WI38 (cell line): Measurements from ENCODE around the gene ZBED4.

Source experiments
- H3K4me3 ChIP-seq: 2 replicates; pipeline ENCODE4 v1.5.1; 2011; ENCODE audit warnings: low read depth, mild to moderate bottlenecking, control low read depth, low read length
- TF ChIP-seq, protein P1 (sequence below): IDR thresholded peaks from 2 replicates; pipeline ENCODE4 v1.5.1; 2012; ENCODE audit warnings: low read depth, mild to moderate bottlenecking, control low read depth, low read length

ZBED4 gene, protein sequence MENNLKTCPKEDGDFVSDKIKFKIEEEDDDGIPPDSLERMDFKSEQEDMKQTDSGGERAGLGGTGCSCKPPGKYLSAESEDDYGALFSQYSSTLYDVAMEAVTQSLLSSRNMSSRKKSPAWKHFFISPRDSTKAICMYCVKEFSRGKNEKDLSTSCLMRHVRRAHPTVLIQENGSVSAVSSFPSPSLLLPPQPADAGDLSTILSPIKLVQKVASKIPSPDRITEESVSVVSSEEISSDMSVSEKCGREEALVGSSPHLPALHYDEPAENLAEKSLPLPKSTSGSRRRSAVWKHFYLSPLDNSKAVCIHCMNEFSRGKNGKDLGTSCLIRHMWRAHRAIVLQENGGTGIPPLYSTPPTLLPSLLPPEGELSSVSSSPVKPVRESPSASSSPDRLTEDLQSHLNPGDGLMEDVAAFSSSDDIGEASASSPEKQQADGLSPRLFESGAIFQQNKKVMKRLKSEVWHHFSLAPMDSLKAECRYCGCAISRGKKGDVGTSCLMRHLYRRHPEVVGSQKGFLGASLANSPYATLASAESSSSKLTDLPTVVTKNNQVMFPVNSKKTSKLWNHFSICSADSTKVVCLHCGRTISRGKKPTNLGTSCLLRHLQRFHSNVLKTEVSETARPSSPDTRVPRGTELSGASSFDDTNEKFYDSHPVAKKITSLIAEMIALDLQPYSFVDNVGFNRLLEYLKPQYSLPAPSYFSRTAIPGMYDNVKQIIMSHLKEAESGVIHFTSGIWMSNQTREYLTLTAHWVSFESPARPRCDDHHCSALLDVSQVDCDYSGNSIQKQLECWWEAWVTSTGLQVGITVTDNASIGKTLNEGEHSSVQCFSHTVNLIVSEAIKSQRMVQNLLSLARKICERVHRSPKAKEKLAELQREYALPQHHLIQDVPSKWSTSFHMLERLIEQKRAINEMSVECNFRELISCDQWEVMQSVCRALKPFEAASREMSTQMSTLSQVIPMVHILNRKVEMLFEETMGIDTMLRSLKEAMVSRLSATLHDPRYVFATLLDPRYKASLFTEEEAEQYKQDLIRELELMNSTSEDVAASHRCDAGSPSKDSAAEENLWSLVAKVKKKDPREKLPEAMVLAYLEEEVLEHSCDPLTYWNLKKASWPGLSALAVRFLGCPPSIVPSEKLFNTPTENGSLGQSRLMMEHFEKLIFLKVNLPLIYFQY

DNA sequence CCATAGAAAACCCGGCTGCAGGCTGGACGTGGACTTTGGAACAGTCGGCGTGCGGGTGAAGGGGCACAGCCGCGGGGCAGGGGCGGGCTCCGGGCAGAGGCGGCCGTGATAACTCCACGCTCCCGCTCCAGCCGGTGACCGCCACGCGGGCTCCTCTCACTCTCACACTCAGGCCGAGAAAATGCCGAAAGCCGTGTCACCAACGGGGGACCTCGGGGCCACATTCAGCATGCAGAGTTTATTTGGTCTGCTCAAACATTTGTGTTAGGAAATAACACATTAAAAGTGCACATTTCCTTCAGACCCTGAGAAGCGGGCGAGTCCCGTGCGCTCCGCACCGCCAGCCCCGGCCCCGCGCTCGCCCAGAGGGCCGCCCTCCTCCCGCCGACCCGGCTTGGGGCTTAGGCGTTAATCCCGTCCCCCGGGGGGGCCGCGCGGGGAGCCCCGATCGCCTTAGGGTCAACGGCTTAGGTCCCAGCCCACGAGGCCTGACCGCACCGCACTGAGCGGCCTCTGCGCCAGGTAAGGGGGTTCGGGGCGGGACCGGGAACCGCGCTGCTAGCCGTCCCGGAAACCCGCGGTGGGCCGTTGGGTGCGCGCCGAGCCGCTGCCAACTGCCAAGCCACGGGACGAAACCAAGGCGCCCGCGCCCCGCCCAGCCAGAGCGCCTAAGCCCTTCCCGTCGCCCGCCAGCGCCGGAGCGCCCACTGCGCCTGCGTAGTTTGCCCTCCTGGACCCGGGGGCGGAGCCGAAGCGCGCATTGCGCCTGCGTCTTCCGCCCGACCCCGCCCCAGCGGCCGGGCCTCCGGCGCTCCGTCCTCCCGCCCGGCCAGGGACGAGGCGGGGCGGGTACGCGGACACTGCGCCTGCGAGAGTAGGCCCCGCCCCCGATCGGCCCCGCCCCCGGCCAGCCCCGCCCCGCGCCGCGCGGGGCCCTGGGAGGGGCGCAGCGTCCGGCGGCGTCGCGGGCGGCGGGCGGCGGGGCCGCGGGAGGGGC, at the start of gene ZBED4:
Gene ZBED4 (plus strand): TSS at position 947 of the 997 bp plus-strand sequence. CDS start 29,819 bp downstream, outside the sequence.
- TF ChIP-seq, protein P1, sequence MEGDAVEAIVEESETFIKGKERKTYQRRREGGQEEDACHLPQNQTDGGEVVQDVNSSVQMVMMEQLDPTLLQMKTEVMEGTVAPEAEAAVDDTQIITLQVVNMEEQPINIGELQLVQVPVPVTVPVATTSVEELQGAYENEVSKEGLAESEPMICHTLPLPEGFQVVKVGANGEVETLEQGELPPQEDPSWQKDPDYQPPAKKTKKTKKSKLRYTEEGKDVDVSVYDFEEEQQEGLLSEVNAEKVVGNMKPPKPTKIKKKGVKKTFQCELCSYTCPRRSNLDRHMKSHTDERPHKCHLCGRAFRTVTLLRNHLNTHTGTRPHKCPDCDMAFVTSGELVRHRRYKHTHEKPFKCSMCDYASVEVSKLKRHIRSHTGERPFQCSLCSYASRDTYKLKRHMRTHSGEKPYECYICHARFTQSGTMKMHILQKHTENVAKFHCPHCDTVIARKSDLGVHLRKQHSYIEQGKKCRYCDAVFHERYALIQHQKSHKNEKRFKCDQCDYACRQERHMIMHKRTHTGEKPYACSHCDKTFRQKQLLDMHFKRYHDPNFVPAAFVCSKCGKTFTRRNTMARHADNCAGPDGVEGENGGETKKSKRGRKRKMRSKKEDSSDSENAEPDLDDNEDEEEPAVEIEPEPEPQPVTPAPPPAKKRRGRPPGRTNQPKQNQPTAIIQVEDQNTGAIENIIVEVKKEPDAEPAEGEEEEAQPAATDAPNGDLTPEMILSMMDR: no peak
- H3K4me3 ChIP-seq: peak within 1 kb of the TSS; percentile 72

DNA sequence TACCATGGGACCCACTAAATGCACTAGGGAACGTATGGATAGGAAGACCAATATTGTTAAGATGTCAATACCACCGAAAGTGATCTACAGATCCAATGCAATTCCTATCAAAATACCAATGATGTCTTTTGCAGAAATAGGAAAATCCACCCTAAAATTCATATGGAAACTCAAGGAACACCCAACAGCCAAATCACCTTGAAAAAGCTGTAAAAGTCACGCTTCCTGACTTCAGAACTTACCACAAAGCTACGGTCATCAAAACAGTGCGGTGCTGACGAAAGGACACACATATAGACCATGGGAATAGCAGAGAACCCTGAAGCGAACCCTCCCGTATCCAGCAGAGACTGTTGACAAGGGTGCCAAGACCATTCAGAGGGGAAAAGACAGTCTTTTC, 46.5 kb upstream of the ZBED4 start:
- TF ChIP-seq, protein P1: no peak
- no peak overlapping the region for H3K4me3 ChIP-seq

DNA sequence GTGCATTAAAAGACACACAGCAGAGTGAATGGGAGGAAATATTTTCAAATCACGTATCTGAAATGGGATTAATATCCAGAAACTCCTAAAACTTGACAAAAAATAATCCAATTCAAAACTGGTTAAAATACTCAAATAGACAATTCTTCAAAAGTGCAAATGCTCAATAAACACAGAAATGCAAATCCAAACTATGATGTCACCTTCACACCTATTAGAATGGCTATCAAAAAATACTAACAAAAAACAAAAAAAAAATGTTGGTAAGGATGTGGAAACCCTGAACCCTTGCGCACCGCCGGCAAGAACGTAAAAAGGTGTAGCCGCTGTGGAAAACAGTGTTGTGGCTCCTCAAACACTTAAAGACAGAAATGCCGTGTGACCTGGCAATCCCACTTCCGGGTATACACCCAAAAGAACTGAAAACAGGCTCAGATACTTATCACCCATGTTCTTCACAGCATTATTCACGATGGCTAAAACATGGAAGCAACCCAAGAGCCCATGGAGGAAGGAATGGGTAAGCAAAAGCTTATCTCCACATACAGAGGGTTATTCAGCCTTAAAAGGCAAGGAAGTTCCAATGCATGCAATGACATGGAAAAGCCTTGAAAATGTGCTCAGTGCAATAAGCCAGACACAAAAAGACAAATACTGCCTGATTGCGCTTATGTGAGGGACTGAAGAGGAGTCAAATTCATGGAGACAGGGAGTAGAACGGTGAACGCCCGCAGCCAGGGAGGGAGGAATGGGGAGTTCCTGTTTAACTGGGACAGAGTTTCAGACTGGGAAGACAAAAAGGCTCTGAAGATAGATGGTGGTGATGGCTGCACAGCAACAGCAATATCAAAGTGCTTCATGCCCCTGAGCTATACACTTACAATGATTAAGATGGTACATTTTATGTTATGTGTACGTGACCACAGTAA, 45.6 kb upstream of the ZBED4 start:
- TF ChIP-seq, protein P1: no peak
- H3K4me3 ChIP-seq: no peak overlapping the region

DNA sequence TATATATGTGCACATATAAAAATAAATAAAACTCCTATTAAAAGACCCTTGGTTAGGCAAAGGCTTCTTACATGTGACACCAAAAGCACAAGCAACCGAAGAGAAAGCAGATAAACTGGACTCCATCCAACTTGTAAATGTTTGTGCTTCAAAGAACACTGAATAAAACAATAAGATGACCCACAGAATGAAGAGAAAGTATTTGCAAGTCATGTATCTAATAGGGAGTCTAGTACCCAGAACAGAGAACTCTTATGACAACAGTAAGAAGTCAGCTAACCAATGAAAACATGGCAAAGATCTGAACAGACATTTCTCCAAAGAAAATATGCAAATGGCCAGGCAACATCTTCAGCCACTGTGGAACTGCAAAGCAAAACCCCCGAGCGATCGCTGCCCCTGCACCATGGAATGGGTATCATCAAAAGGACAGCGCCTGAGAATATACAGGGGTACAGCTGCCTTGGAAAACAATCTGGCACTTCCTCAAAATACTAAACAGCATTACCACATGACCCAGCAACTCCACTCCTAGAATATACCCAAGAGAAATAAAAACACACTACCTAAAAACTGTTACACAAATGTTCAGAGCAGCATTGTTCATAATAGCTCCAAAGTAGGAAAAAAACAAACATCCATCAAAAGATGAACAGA, 43.2 kb upstream of the ZBED4 start:
- no peak overlapping the region for H3K4me3 ChIP-seq
- TF ChIP-seq, protein P1: no peak

DNA sequence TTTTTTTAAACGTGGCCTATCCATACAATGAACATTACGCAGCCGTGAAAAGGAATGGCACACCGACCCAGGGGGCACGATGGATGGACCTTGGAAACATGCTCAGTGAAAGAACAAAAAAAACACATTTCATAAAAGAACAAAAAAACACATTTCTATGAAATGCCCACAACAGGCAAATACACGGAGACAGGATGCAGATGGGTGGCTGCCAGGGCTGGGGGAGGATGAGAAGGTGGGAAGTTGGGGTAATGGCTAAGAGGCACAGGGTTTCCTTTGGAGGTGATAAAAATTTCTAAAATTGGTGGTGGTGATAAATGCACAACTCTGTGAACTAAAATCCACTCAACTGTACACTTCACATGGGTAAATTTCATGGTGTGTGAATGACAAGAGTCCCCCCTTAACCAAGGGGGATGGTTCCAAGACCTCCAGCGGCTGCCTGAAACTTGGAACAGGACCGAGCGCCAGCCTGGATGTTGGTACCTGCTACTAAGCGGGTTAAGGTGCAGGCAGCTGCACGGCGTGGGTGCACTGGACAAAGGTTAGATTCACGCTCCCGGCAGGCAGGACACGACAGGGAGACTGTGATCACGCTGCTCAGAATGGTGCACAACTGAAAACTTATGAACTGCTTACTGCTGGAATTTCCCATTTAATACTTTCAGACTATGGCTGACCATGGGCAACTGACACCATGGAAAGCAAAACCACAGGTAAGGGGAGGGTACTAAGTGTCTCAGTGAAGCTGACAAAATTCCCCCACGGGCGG, 42.4 kb upstream of the ZBED4 start:
- H3K4me3 ChIP-seq: no peak overlapping the region
- TF ChIP-seq, protein P1: no peak
